AG08396 (cell line): ENCODE measurements around the gene NUMB.
"Not testable (repeated sequence)": the region's sequence is repeated elsewhere in the genome, so short reads cannot be mapped to it uniquely, and the experiment has no call there.

Source experiments
- DNase-seq: peaks from one replicate; pipeline ENCODE4 v3.0.0; 2012; ENCODE audit warnings: low spot score, mixed read lengths

The NUMB gene

GRCh38 chr14:73422515-73422914, 35.8 kb downstream of the NUMB start:
- no peak for DNase-seq

GRCh38 chr14:73418227-73418626, 40.1 kb downstream of the NUMB start:
- no peak for DNase-seq

DNA sequence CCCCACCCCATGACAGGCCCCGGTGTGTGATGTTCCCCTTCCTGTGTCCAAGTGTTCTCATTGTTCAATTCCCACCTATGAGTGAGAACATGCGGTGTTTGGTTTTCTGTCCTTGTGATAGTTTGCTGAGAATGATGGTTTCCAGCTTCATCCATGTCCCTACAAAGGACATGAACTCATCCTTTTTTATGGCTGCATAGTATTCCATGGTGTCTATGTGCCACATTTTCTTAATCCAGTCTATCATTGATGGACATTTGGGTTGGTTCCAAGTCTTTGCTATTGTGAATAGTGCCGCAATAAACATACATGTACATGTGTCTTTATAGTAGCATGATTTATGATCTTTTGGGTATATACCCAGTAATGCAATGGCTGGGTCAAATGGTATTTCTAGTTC, 52.1 kb downstream of the NUMB start:
- not testable (repeated sequence) for DNase-seq

GRCh38 chr14:73403181-73403752, 55.1 kb downstream of the NUMB start:
- no peak for DNase-seq

DNA sequence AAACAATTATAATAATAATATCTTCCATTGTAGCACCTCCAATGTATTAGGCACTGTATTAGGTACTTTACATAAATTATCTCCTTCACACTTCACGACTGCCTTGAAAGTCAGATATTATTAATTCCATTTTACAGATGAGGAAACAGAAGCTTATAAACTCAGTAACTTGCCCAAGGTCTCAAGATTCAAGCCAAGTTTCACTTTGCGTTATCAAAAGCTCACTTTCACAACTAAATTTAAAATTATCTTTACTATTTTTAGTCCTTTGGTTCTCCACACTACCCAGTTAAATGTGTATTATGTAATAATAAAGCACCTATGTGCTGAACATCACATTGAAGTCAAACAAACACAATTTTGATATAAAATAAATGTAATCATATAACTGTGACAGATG, 55.8 kb downstream of the NUMB start:
- DNase-seq: no peak

DNA sequence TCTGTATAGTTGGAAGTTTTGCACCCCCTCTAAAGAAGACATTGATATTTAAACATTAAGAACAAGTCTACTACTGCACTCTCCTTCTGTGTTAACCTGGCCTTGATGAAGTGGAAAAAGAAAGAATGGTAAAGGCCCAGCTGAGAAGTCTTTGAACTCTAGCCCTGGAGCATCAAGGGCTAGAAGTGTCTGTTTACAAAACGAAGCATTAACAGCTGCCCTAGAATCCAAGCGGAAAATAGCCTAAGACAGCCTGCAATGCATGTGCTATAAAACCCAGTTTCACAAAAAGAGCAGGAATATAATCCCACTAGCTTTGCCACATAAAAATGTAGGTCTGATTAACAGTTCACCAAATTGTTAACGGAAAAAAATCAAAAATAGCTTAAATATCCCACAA, 60.5 kb downstream of the NUMB start:
- no peak for DNase-seq

GRCh38 chr14:73394317-73394716, 64.0 kb downstream of the NUMB start:
- DNase-seq: no peak

DNA sequence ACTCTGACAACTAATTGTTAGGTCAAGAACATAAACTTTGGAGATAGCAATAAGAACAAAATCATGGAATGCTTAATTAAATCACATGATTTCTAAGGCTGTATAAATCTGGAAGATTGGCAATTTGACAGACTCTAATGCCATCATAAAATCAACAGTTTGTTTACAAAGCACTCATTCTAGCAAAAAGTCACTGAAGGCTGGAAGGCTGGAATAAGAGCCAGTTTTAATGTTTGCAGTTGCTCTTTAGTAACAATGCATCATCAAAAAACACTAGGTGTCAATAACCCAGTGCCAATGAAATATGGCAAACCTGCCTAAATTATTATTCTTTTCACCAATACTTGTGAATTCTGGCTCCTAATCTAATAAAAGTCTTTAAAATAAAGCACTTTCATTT, 65.0 kb downstream of the NUMB start:
- DNase-seq: no peak

DNA sequence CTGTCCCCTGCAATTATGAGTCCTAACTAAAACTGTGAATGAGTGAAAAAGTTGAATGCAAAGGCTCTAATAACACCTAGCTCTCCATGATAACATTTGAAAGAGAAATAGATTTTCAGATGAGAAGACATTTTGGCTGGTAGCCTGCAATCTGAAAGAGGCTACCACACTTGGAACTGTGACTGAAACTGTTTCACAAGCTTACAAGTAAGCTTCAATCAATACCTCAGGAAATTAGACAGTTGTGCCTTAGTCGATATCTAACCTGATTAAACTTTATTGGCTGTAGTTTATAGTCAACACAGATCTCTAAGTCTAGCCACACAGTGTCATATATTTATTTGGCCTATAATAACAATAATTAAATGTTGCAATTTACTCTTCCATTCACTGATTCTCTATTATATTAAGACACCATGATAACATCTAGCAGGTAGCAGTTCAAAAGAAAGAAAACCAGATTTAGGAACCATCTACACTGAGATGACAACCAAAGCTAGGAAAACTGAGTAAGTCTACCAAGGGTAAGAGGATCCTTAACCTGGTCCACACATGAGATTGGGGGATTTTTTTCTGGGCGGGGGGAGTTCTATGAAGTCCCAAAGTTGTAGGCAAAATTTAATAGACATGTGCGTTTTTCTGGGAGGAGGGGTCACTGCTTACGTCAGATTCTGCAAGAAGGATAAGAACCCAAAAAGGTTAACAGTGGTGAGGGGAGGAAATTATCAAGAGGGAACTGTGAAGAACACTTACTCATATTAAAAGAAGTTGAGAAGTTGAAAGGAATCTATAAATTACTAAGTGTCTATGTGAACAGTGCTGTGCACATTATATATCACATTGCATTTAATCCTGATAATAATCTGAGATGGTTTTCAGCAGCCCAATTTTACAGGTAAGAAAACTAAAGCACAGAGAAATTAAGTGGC, 65.8 kb downstream of the NUMB start:
- no peak for DNase-seq

GRCh38 chr14:73387860-73388259, 70.5 kb downstream of the NUMB start:
- not testable (repeated sequence) for DNase-seq

DNA sequence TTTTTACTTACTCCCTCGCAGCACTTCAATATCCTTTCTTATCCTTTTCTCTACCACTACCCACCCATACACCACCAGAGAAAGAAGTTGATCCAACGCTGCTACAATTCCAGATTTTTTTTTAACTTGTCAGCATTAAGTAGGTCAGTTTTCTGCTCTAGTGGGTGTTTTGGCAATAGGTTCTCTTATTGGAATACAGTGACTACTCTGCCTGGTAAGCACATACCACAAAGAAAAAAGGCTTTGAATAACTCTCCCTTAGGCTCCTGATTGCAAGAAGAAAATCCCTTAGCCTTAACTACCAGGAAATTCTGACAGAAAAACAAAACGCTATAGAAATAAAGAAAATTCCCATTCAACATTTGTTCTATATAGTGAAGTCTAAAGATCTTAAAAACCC, 72.0 kb downstream of the NUMB start:
- no peak for DNase-seq

- DNase-seq: not testable (repeated sequence)
Measured at GRCh38 chr14:73385021-73385420, 73.3 kb downstream of the NUMB start.

GRCh38 chr14:73383356-73383755, 75.0 kb downstream of the NUMB start:
- DNase-seq: no peak

DNA sequence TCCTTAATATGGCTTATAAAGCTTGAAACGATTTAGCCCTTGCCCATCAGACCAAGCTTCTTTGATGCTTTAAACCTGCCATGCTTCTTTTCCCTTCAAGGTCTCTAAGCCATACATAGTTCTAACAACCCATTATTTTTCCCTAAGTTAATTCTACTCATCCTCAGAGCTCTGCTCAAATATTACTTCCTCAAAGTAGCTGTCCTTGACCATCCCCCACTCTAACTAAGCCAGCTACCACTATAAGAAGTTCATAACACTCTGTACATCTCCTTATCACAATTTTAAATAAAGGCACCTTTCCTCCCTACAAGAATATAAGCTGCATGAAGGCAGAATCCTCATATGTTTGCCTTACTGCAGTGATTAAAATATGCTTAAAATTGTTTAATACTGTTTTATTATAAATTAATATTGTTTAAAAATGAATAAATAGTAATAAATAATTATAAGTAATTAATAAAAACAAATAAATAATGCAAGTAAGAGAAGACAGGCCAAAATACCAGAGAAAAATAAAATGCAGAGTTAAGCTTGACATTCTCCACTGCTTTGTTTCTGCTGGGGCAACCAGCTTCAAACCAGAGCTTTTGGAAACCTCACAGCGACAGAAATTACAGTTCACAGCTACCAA, 76.8 kb downstream of the NUMB start:
- no peak for DNase-seq

- DNase-seq: no peak
Measured at GRCh38 chr14:73376585-73376984, 81.8 kb downstream of the NUMB start.

DNA sequence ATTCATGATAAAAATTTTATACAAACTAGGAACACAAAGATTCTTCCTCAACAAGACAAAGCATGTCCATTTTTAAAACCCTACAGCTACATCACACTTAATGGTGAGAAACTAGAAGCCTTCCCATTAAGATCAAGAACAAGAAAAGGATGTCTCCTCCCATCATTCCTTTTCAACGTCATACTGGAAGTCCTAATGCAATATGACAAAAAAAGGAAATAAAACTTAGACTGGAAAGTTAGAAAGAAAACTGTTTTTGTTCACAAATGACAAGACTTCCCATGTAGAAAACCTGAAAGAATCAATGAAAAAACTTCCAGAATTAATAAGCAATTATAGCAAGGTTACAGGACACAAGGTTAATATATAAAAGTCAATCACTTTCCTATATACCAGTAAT, 82.5 kb downstream of the NUMB start:
- no peak for DNase-seq

DNA sequence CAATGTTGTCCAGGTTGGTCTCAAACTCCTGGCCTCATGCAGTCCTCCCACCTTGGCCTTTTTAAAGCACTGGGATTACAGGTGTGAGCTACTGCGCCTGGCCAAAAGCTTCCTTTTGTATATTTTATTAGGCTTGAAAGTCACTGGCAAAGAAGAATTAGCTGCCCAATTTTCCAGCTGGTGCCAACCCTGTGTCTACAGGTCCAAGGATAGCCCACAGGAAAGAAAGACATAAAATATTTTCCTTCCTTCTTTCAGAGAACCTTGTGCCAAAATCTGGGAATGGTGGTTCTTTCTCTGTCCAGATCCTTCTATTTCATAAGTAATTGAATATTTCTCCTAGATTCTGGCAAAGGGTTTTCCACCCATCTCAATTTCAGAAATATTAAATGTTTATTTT, 84.1 kb downstream of the NUMB start:
- no peak for DNase-seq

- DNase-seq: no peak
Measured at GRCh38 chr14:73372529-73372928, 85.8 kb downstream of the NUMB start.

DNA sequence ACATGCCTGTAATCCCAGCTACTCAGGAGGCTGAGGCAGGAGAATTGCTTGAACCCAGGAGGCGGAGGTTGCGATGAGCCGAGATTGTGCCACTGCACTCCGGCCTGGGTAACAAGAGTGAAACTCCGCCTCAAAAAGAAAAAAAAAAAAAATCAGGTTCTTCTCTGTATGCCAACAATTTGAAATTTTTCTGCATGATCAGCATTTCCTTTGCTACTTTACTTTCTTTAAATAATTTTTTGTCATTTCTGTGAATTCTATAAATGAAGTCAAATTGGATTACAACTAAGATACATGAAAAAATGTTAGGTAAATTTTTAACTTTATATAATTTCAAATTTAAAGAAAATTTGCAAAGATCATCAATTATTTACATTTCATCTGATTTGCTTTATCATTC, 87.8 kb downstream of the NUMB start:
- no peak for DNase-seq

DNA sequence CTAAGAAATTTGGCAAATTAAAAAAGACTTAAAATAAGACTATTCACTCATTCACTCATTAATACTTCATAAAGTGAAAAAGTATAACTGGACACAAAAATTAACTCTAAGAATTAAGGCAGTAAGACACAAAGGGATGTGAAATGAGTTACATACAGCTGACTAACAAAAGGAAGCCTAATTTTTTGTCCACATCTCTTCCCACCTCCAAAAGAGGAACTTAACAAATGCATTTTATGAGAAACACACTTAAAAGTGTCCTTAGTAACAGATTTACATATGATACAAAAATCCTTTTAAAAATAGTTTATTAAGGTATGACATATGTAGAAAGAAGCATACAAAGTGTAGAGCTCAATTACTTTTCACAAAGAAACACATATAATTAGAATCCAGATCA, 88.9 kb downstream of the NUMB start:
- no peak for DNase-seq

GRCh38 chr14:73368616-73369015, 89.7 kb downstream of the NUMB start:
- no peak for DNase-seq

GRCh38 chr14:73365727-73366126, 92.6 kb downstream of the NUMB start:
- no peak for DNase-seq

GRCh38 chr14:73364559-73364958, 93.8 kb downstream of the NUMB start:
- DNase-seq: no peak
